CD14-positive monocyte (primary cell): ENCODE measurements around the gene MPND. TPM values are rescaled to one million over a fixed set of nuclear protein-coding genes. Genes with fewer than 3 reads are reported as not detected.

ENCODE experiments used
- DNase-seq, 3 donors: peaks; one replicate each; pipeline ENCODE4 v3.0.0-alpha.2; 2011 to 2022
- H2AFZ ChIP-seq: 2 replicates; pipeline ENCODE4 v1.6.0; 2012; ENCODE audit warnings: mild to moderate bottlenecking, low read depth, low read length, inconsistent platforms; ENCODE audit not compliant: insufficient read depth, poor library complexity, severe bottlenecking
- H3K27ac ChIP-seq, 2 donors: 1 replicate in 1 of 2; 2 replicates in 1 of 2; pipeline ENCODE4 v1.5.1; 2012 to 2013; ENCODE audit warnings: low read length in 2 of 2, control low read depth in 1 of 2, inconsistent platforms in 1 of 2, low read depth in 1 of 2, mild to moderate bottlenecking in 1 of 2
- H3K27me3 ChIP-seq, 2 donors: one replicate each; pipeline versions ENCODE4 v1.6.0 to v1.6.1; 2011 to 2013; ENCODE audit warnings: low read length in 2 of 2; ENCODE audit not compliant: control insufficient read depth in 2 of 2, insufficient read depth in 2 of 2
- H3K36me3 ChIP-seq, 2 donors: replicated peaks in 1 of 2; 1 replicate in 1 of 2; 2 replicates in 1 of 2; pipeline versions ENCODE4 v1.5.1 to v1.6.1; 2012 to 2013; ENCODE audit warnings: low read length in 2 of 2, control low read depth in 1 of 2, inconsistent platforms in 1 of 2, mild to moderate bottlenecking in 1 of 2; ENCODE audit not compliant: insufficient read depth in 2 of 2, control insufficient read depth in 1 of 2
- H3K4me1 ChIP-seq, 2 donors: 1 replicate in 1 of 2; 2 replicates in 1 of 2; pipeline versions ENCODE4 v1.5.1 to v1.6.1; 2012 to 2013; ENCODE audit warnings: low read length in 2 of 2, control low read depth in 1 of 2, inconsistent platforms in 1 of 2, mild to moderate bottlenecking in 1 of 2, moderate library complexity in 1 of 2; ENCODE audit not compliant: insufficient read depth in 2 of 2, control insufficient read depth in 1 of 2
- H3K4me2 ChIP-seq: replicated peaks from 2 replicates; pipeline ENCODE3; 2012; ENCODE audit warnings: low read length, moderate library complexity, mild to moderate bottlenecking; ENCODE audit not compliant: poor library complexity, severe bottlenecking; ENCODE audit errors: extremely low read depth
- H3K4me3 ChIP-seq, 3 experiments: fragments of 200-600 bp in 1 of 3; sonication (generic) in 1 of 3; replicated peaks in 1 of 3; 1 replicate in 2 of 3; 2 replicates in 1 of 3; pipeline ENCODE4 v1.5.1; 2011 to 2013; ENCODE audit warnings: low read length in 3 of 3, mild to moderate bottlenecking in 3 of 3, control low read depth in 2 of 3, low read depth in 2 of 3, inconsistent platforms in 1 of 3, moderate library complexity in 1 of 3
- H3K79me2 ChIP-seq: 2 replicates; pipeline ENCODE4 v1.6.0; 2012; ENCODE audit warnings: mild to moderate bottlenecking, control low read depth, inconsistent platforms, low read length, moderate library complexity; ENCODE audit not compliant: insufficient read depth
- H3K9ac ChIP-seq: 2 replicates; pipeline ENCODE4 v1.6.0; 2017; ENCODE audit warnings: low read length, mild to moderate bottlenecking; ENCODE audit not compliant: insufficient read depth, poor library complexity, severe bottlenecking
- H3K9me3 ChIP-seq, 2 donors: replicated peaks in 1 of 2; 1 replicate in 1 of 2; 2 replicates in 1 of 2; pipeline versions ENCODE4 v1.5.1 to v1.6.1; 2012 to 2013; ENCODE audit warnings: low read length in 2 of 2, control low read depth in 1 of 2; ENCODE audit not compliant: control insufficient read depth in 1 of 2, insufficient read depth in 1 of 2
- H4K20me1 ChIP-seq: 2 replicates; pipeline ENCODE4 v1.6.0; 2012; ENCODE audit warnings: mild to moderate bottlenecking, low read length, control low read depth, moderate library complexity; ENCODE audit not compliant: insufficient read depth
- H3K27ac Mint-ChIP-seq, 7 donors: one replicate each; pipeline ENCODE4 v1.8.0; 2020; ENCODE audit warnings: mild to moderate bottlenecking in 7 of 7, mixed read lengths in 7 of 7, moderate library complexity in 6 of 7, inconsistent platforms in 2 of 7
- H3K27me3 Mint-ChIP-seq, 3 donors: one replicate each; pipeline ENCODE4 v1.8.0; 2021 to 2022; ENCODE audit warnings: low read depth in 3 of 3, mild to moderate bottlenecking in 3 of 3, mixed read lengths in 3 of 3, moderate library complexity in 3 of 3, inconsistent platforms in 1 of 3
- H3K36me3 Mint-ChIP-seq, 2 donors: one replicate each; pipeline ENCODE4 v1.8.0; 2020; ENCODE audit warnings: mixed read lengths in 2 of 2, inconsistent platforms in 1 of 2, mild to moderate bottlenecking in 1 of 2
- H3K4me1 Mint-ChIP-seq: one replicate; pipeline ENCODE4 v1.8.0; 2020; ENCODE audit warnings: mild to moderate bottlenecking, mixed read lengths
- H3K4me3 Mint-ChIP-seq, 2 donors: one replicate each; pipeline ENCODE4 v1.8.0; 2020; ENCODE audit warnings: mild to moderate bottlenecking in 2 of 2, mixed read lengths in 2 of 2, moderate library complexity in 1 of 2
- H3K9me3 Mint-ChIP-seq, 7 donors: one replicate each; pipeline ENCODE4 v1.8.0; 2020 to 2022; ENCODE audit warnings: mixed read lengths in 7 of 7, mild to moderate bottlenecking in 6 of 7, moderate library complexity in 6 of 7, inconsistent platforms in 2 of 7
- WGBS: methylation state at CpG from one replicate; pipeline ENCODE4 v1.1.5; 2013; ENCODE audit warnings: missing lambda C conversion rate; ENCODE audit not compliant: insufficient coverage; 5-methylcytosine and 5-hydroxymethylcytosine counted together
- intact Hi-C, 2 donors: fragments of 100-400 bp; cut with micrococcal nuclease; formaldehyde crosslinking; loops; one replicate each; pipeline versions ENCODE4 v1.15.0 to v1.15.1; 2023
- polyA plus RNA-seq, 3 donors: library from polyadenylated mRNA; depleted of rRNA in 1 of 3; unstranded in 2 of 3; stranded (reverse) in 1 of 3; fragments of 300-500 nt in 2 of 3; fragments of >200 nt in 1 of 3; fragmentation: Illumina TruSeq in 2 of 3; gene quantifications; 1 replicate in 2 of 3; 2 replicates in 1 of 3; pipeline ENCODE4 v1.2.3, GENCODE V29; 2012 to 2021
- TF ChIP-seq, protein P1 (sequence below): fragments of 200-600 bp; IDR thresholded peaks from one replicate; pipeline ENCODE4 v1.8.0; 2022; ENCODE audit warnings: antibody characterized with exemption, mild to moderate bottlenecking

Gene MPND
- polyA plus RNA-seq, 3 donors: 6.5 to 15.9 (median 7.0) TPM

DNA sequence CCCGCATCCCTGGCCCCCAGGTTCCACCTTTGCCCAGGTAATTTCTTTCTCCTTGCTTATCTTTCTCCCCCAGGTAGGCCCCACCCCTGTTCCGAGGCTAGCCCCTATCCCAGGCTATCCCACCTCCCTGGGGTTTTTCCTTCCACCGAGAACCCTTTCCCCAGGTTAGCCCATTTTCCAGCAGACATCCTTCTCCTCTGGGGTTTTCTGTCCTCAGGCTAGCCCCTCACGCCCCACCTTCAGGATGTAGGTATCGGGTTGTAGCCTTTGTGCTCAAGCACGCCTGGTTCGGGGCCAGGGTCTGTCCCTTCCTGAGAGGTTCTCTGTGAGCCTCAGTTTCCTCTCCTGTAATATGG, 38.1 kb upstream of the MPND start:
- Histone ChIP-seq H3K4me3 (no peak overlapping the region), H3K27ac (no peak overlapping the region), H3K27me3 (no peaks in the 10 kb centered on the region), H3K9ac (no peak overlapping the region), H3K4me2 (no peak overlapping the region), H3K36me3 (no peaks in the 10 kb centered on the region), H3K79me2 (no peaks in the 10 kb centered on the region), H3K4me1 (peaks cover 0 to 4% of the 10 kb centered on the region in 2 donors), H2AFZ (no peak overlapping the region), H4K20me1 (no peaks in the 10 kb centered on the region), H3K9me3 (no peaks in the 10 kb centered on the region)
- intact Hi-C loops: no loop called here
- Mint-ChIP-seq H3K27ac (no peak overlapping the region), H3K27me3 (peaks cover 7 to 9% (median 8%) of the 10 kb centered on the region in 3 donors), H3K4me3 (no peak overlapping the region), H3K36me3 (no peaks in the 10 kb centered on the region), H3K4me1 (peaks cover 12% of the 10 kb centered on the region), H3K9me3 (peaks cover 0 to 2% (median 0%) of the 10 kb centered on the region in 7 donors)
- TF ChIP-seq, protein P1, sequence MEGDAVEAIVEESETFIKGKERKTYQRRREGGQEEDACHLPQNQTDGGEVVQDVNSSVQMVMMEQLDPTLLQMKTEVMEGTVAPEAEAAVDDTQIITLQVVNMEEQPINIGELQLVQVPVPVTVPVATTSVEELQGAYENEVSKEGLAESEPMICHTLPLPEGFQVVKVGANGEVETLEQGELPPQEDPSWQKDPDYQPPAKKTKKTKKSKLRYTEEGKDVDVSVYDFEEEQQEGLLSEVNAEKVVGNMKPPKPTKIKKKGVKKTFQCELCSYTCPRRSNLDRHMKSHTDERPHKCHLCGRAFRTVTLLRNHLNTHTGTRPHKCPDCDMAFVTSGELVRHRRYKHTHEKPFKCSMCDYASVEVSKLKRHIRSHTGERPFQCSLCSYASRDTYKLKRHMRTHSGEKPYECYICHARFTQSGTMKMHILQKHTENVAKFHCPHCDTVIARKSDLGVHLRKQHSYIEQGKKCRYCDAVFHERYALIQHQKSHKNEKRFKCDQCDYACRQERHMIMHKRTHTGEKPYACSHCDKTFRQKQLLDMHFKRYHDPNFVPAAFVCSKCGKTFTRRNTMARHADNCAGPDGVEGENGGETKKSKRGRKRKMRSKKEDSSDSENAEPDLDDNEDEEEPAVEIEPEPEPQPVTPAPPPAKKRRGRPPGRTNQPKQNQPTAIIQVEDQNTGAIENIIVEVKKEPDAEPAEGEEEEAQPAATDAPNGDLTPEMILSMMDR: no peak
- WGBS: 90% methylated on average over 2 of the region's 7 CpGs
- no peak for DNase-seq

DNA sequence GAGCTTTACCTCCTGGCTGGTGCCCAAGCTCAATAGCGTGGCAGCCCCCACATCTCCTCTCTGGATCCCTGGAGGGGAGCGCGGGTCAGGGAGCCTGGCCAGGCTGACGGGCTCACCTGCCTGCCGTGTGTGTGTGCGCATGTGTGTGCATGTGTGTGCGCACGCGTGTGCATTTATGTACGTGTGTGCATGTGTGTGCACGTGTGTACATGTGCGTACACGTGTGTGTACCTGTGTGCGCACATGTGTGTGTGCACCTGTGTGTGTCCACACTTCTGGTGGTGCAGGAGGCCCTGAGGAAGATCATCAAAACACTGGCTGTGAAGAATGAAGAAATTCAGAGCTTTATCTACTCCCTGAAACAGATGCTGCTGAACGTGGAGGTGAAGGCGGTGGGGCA, 37.7 kb upstream of the MPND start:
- TF ChIP-seq, protein P1: no peak
- H3K36me3 Mint-ChIP-seq: no peaks in the 10 kb centered on the region
- no peak overlapping the region for H3K4me3 Mint-ChIP-seq
- no peak overlapping the region for H3K27ac Mint-ChIP-seq
- H3K27me3 ChIP-seq: no peaks in the 10 kb centered on the region
- H3K9ac ChIP-seq: no peak overlapping the region
- H4K20me1 ChIP-seq: no peaks in the 10 kb centered on the region
- peaks cover 0 to 2% of the 10 kb centered on the region in 2 donors for H3K9me3 ChIP-seq
- H3K79me2 ChIP-seq: no peaks in the 10 kb centered on the region
- no peak overlapping the region for H3K4me2 ChIP-seq
- peaks cover 0 to 2% (median 0%) of the 10 kb centered on the region in 7 donors for H3K9me3 Mint-ChIP-seq
- no peak overlapping the region for H3K4me3 ChIP-seq
- peaks cover 8 to 9% (median 9%) of the 10 kb centered on the region in 3 donors for H3K27me3 Mint-ChIP-seq
- H3K4me1 Mint-ChIP-seq: peaks cover 12% of the 10 kb centered on the region
- DNase-seq: no peak
- H3K4me1 ChIP-seq: peaks cover 0 to 4% of the 10 kb centered on the region in 2 donors
- no peak overlapping the region for H2AFZ ChIP-seq
- H3K27ac ChIP-seq: no peak overlapping the region
- no peaks in the 10 kb centered on the region for H3K36me3 ChIP-seq
- WGBS: 94% methylated on average over 16 of the region's 16 CpGs
- intact Hi-C loops: no loop called here
